HG03175 (cell line): ENCODE results near the gene RDH13.
"Not testable (repeated sequence)": the region's sequence is repeated elsewhere in the genome, so short reads cannot be mapped to it uniquely, and the experiment has no call there.

ENCODE experiments used
- ATAC-seq: cut with Tn5 transposase; IDR thresholded peaks from one replicate; pipeline ENCODE4 v1.9.1; 2021; ENCODE audit warnings: mild to moderate bottlenecking, moderate library complexity; ENCODE audit not compliant: unreplicated experiment

The RDH13 gene

DNA sequence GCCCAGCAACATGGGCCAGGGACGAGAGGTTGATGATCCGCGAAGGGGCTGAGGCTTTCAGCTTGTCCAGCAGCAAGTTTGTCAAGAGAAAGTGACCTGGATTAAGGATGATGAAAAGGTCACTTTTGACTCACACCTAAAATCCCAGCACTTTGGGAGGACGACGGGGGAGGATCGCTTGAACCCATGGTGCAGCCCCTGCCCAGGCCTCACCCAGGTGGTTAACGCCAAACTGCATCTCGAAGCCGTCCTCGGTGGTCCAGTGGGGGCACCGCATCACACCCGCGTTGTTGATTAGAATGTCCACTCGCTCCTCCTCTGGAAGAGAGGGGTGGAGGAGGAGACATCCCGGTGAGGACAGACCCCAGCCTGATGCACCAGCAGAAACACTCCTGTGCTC, 14.5 kb downstream of the RDH13 start:
- ATAC-seq = no peak

DNA sequence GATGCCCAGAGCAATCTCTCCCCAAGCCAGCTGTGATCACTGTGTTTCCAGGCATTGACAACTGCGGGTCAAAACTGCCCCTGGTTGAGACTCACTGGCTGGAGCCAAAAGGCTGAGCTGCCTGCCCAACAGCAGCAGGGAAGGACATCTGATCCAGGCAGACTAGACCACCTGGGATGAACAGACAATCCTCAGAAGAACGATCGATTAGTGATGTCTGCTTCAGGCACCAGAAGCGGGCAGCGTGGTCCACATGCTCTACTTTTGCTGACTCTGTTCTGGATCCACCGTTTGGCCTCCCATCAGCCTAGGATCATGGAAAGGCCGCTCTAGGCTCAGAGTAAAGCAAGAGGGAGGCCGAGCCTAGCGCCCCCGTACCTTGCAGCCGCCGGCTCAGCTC, 15.0 kb downstream of the RDH13 start:
- no peak for ATAC-seq

DNA sequence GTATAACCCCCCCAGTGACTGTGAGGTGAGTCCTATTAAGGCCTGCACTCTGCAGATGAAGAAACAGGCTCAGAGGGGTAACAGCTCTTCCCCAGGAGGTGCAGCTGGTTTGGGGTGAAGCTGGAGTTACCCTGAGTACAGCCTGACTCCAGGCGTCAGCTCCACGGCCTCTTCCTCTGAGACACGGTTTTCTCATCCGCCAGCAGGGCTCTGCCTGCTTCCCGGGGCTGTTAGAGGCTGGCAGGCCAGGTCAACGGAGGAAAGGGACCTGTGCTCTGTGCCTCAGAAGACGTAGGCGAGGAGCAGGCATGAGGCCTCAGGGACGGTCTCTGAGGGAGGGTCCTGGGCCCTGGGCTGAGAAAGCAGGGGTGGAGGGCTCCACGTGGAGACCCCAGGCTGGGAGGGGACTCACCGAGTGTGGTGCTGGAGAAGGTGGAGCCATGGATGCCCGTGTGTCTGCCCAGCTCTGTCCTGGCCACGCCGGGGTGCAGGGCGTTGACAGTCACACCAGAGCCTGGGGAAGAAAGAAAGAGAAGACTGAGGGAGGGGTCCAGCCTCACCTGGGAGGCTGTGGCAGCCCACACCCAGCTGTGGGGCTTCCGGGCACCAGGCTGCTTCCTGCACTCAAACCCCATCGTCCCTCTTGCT, 15.8 kb downstream of the RDH13 start:
- no peak for ATAC-seq

DNA sequence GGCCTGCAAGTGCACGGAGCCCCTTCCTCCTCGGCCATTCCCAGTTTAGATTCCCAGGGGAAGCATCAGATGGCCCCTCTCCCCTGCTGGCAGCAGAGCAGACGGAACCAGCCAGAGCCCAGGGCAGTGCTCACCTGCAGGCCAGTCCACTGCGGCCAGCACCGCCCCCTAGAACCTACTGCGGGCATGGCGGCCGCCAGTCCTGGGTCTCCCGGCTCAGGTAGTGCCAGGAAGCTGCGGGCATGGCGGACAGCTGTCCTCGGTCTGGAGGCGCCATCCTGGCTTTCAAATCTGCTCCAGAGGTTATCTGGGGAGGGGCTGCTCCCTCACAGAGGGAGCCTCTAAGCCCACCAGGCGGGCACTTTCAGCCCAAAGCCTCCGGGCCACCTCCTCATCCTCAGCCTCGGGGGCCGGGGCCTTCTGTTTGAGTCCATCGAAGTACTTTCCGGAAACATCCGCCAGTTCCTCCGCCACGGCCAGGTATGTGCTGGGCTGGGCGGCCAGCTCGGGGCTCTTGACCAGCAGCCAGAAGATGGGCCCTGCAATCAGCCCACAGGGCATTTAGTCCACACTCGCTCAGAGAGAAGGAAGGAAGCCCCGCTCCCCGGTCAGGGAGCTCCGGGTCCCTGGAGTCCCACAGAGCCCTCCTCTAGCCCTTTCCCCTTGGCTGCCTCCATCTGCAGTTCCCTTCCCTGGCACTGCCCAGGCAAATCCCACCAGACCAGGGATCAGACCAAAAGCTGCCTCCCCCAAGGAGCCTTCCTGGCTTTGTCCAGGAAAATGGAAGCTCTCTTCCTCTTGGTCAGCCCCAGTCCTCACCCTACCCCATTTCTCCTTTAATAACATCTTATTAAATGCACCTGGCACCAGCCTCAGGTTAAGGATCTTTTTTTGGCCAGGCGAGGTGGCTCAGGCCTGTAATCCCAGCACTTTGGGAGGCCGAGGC, 17.9 kb downstream of the RDH13 start:
- no peak for ATAC-seq

DNA sequence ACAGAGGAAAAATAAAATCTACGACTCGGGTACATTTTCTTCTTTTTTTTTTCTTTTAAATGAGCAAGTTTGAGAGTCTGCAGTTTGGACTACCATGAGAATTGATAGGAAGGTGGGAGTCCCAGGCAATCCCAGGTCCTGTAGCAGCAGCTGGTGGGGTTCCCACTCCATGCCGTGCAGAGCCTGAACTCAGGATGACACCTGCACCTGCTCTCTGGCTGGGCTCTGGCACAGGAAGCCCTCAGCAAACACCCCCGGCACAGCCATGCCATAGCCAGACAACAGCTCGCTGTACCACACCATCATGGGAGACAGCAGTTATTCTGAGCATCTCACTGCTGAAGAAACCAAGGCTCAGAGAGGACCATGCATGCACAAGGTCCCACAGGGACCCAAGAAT, 18.7 kb downstream of the RDH13 start:
- no peak for ATAC-seq

DNA sequence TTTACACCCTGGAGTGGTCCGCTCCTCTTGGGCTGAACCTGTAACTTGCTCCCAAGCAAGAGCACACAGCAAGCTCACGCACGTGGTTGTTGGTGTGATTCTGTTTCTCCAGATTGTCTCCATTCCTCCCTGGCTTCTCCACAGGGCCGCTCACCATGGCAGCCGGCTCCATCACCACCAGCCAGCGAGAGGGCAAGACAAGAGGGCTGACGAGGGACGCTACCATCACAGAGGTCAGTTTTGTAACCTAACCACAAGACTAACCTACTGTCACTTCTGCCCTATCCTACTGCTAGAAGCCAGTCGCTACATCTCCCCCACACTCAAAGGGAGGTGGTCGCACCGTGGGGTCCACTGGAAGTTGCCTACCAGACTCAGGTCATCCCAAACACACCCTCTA, 20.3 kb downstream of the RDH13 start:
- ATAC-seq = no peak

DNA sequence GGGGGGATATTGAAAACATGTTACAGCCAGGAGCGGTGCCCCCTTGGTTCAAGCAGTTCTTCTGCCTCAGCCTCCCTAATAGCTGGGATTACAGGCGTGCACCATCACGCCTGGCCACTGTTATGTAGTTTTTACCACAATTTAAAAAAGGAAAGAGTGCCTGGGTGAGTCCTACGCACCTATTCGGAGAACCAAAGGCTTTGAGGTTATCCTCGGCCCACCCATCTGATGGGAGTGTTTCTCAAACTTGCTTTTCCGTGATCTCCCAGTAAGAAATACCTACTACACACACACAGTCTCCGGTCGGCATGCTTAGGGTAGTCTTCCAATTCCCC, 20.6 kb downstream of the RDH13 start:
- no peak for ATAC-seq

DNA sequence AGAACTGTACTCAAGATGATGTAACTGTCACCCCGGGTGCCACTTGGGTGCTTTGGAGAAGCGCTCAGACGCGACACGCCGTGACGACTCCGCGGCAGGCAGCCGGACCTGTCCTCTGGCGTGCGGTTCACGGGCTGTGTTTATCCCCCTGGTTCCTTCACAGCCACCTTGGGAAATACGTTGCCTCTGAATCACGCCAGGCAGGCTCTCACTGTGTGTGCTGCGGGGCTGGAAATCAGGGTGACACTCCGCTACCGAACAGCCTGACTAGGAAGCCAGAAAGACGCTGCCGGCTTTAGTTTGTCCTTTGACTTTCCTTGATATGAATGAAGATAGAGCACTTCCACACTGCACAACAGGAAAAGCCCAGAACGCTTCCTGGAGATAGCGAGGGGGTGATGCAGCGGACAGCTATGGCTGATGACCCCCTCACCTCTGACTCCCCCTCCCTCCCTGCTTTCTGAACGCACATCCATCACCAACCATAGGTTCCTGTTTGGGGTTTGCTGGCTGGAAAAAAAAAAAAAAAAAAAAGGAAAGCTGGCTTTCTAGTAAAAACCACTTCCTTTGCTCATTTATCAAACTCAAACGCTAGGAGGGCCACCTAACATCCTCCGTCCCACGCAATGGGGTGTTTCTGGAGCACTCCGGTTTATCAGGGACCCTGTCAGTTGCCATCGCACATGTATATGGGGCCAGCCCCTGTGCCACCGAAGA, 21.2 kb downstream of the RDH13 start:
- no peak for ATAC-seq

DNA sequence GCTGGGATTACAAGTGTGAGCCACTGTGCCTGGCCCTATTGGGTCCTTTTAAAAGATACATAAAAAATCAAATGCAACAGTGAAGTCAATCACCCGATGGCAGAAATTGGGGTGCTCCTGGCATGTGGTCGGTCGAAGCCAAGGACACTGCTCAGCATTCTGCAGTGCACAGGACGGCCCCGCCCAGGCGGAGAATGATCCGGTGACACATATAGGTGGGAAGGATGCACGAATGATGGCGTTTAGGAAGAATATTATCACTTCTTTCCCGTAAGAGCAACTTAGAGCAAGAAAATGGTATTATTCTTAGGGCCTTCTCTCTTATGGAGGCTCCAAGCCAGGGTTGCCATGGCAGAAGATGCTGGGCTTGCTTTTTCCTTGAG, 21.7 kb downstream of the RDH13 start:
- no peak for ATAC-seq

DNA sequence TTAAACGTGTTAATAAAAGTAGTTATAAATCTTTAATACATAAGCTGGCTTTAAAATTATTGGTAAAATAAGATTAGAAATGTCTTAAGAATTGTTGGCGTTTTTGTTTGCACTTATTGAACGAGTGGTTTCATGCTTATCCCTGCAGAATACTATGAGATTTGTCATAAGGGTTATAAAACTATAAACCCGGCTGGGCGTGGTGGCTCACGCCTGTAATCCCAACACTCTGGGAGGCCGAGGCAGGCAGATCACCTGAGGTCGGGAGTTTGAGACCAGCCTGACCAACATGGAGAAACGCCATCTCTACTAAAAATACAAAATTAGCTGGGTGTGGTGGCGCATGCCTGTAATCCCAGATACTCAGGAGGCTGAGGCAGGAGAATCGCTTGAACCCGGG, 22.3 kb downstream of the RDH13 start:
- not testable (repeated sequence) for ATAC-seq

DNA sequence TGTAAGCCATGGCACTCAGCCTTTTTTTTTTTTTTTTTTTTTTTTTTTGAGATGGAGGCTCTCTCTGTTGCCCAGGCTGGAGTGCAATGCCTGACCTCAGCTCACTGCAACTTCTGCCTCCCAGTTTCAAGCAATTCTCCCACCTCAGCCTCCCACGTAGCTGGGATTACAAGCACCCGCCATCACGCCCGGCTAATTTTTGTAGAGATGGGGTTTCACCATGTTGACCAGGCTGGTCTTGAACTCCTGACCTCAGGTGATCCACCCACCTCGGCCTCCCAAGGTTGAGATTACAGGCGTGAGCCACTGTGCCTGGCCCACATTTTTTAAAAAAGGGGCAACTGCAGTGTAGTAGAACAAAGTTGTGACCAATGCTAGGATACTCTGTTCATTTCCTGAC, 25.3 kb downstream of the RDH13 start:
- ATAC-seq = not testable (repeated sequence)

DNA sequence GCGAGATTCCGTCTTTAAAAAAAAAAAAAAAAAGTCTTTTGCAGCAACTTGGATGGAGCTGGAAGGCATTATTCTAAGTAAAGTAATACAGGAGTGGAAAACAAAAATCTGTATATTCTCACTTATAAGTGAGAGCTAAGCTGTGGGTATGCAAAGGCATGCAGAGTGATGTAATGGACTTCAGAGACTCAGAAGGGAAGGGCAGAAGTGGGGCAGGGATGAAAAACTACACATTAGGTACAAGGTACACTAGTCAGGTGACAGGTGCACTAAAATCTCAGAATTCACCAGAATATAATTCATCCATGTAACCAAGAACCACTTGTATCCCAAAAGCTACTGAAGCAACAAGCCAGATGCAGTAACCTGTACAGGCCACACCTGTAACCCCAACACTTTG, 26.9 kb downstream of the RDH13 start:
- no peak for ATAC-seq

DNA sequence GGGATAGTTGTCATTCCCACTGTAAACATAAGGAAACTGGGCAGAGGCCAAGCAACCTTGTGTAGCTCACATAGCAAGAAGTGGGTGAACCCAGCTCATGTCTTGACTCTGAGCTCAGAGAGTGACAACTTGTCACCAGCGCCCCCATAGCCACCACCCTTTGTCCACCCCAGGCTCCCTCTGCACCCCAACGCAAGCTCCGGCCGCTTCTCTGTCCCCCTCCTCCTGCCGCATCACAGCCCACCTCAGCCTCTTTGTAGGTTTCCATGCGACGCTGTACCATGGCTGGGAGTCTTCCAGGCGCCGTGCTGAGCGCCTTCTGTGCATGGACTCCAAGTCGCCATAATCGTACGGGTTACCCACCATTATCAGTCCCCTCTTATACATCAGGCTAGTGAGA, 28.2 kb downstream of the RDH13 start:
- ATAC-seq = no peak

DNA sequence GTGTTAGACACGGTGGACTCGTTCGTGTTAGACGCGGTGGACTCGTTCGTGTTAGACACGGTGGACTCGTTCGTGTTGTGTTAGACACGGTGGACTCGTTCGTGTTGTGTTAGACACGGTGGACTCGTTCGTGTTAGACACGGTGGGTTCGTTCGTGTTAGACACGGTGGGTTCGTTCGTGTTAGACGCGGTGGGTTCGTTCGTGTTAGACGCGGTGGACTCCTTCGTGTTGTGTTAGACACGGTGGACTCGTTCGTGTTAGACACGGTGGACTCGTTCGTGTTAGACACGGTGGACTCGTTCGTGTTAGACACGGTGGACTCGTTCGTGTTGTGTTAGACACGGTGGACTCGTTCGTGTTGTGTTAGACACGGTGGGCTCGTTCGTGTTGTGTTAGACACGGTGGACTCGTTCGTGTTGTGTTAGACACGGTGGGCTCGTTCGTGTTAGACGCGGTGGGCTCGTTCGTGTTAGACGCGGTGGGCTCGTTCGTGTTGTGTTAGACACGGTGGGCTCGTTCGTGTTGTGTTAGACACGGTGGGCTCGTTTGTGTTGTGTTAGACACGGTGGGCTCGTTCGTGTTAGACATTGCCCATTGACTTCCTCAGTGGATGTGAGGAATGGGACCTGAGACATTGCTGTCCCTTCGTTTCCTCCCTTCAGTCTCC, 29.8 kb downstream of the RDH13 start:
- ATAC-seq = not testable (repeated sequence)

DNA sequence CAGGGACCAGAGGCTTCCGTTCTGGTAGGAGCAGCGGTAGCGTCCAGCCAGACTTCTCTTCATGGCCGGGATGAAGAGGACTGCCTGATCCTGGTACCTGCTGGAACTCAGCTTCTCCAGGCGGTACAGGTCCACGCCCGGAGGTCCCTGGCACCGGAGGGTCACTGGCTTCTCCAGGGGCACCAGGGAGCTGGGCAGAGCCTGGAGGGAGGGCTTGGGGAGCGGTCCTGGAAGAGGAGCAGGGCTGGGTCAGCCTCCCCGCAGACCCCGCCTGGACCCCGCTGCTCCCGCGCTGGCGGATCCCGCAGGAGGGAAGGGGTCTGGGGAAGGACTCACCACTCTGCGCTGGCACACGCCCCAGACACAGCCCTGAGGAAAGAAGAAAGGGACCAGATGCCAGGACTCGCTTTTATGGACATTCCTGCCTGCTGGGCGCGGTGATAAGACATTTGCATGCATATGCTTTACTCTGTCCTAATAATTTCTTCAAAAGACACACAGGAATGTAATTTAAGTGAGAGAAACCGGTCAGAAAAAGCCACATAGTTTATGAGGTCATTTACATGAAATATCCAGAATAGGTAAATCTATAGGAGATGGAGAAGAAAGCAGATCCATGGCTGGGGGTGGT, 30.7 kb downstream of the RDH13 start:
- no peak for ATAC-seq

DNA sequence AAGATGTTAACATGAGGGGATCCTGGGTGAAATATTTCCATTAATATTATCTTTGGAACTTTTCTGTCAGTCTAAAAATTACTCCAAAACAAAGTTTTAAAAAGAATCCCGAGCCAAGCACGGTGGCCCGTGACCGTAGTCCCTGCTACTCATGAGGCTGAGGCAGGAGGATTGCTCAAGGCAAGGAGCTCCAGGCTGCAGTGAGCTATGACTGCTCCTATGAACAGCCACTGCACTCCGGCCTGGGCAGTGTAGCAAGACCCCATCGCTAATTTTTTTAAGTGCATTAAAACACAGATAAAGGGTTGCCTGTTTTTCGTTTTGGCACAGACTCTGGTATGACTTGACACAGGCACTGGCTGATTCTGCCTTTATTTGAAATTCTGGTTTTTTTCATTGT, 31.8 kb downstream of the RDH13 start:
- ATAC-seq = no peak

DNA sequence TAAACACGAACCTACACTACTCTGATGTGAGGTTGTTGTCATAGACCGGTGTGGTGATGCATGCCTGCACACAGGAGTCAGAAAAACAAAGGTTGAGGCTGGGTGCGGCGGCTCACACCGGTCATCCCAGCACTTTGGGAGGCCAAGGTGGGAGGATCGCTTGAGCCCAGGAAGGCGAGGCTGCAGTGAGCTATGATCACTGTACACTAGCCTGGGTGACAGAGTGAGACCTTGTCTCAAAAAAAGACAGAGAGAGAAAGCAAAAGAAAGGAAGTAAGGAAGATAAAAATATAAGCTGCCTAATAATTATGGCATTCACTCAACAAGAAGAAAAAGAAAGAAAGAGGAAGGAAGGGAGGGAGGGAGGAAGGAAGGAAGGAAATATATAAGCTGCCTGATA, 34.2 kb downstream of the RDH13 start:
- no peak for ATAC-seq

DNA sequence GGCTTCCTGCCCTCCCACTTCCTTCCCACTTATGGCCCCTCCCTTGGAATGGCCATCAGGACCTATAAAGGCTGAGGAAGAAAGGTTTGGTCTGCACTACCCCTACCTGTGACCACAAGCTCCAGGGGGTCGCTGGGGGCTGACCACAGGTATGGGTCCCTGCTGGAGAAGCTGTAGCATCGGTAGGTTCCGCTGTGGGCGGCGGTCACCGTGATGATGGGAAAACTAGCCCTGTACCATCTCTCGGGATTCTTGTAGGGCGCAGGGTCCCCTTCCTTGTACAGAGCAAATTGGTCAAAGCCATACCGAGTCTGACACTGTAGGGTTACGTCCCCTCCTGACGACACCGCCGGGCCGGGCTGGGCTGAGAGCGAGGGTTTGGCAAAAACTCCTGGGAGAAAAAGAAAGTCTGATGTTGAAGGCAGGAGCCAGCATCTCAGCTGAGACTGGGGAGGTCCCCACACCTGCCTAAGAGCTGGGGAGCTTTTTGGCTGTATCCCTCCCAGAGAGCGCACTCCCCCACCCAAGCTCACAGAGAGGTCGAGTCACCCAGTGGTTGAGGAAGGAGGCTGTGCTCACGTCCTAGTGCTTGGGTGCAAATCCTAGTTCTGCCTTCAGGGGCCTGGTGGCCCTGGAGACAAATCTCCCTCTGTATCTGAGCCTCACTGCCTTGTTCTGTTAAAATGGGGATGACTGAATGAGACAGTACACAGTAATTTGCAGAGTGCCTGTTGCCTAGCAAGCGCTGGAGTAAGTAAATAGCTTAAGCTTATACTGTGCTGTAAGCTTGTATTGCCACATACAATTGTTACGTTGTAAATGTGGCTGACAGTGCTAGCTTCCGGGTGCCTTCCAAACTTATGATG, 35.2 kb downstream of the RDH13 start:
- ATAC-seq = no peak

DNA sequence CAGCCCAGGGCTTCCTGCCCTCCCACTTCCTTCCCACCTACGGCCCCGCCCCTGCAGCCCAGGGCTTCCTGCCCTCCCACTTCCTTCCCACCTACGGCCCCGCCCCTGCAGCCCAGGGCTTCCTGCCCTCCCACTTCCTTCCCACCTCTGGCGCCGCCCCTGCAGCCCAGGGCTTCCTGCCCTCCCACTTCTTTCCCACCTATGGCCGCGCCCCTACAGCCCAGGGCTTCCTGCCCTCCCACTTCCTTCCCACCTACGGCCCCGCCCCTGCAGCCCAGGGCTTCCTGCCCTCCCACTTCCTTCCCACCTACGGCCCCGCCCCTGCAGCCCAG, 35.8 kb downstream of the RDH13 start:
- ATAC-seq = not testable (repeated sequence)

DNA sequence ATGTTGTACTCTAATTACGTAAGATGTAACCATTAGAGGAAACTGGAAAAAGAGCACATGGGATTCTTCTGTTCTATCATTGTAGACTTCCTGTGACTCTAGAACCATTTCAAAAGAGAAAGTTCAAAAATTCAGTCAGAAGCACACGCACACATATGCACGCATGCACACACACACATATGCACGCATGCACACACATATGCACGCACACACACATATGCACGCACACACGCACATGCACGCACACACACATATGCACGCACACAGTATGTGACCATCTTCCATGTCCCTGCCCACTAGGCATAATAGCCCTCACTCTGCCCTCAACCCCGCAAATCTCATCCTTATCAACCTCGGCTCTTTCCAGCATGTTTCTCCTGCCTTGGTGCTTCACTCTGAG, 38.8 kb downstream of the RDH13 start:
- ATAC-seq = no peak
